ENCODE measurements around the gene ACR.

DNA sequence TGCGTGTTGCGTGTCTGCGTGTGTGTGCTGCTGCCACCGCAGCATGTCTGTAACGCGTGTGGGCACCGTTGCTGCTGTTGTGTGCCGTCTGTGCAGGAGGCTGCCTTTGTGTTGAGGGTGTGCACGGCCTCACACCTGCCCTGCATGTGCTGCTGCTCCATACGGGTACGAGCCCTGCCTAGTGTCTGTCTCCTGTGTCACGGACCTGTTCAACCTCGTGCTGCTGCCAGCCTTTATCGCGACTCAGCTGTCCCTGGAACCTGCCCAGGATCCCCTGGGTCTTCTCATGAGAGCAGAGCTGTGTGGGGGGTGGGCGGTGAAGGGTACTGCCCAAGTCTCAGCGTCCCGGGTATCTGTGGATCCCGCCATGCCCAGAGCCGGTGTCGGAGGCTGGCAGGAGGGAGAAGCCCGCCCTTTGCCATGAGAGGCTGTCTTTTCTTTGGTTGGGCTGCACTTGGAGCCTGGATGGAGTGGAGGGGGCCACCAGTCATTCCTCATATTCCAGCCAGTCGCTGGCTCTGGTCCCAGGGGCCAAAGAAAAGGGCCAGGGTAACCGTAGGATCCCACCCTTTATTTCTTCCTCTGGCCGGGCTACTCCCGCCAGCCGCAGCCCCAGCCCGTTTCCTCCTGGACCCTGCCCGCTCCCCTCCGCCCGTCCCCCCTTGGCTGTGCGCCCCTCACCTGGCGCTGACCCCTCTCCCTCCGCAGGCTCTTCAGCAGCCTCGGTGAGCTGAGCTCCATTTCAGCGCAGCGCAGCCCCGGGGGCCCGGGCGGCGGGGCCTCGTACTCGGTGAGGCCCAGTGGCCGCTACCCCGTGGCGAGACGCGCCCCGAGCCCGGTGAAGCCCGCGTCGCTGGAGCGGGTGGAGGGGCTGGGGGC lies 7.8 kb upstream of the ACR start:
- TF ChIP-seq YY1 (IDR thresholded peaks at IDR 0.05; ENCODE audit: insufficient read depth, insufficient read length) (no peak), ZNF274 (IDR thresholded peaks at IDR 0.05; ENCODE audit: low read depth, low read length) (no peak)

All from NT2/D1 (cell line).